HG02970 (cell line): Measurements from ENCODE around the gene MPDZ.

Experiments used
- ATAC-seq: cut with Tn5 transposase; IDR thresholded peaks from one replicate; pipeline ENCODE4 v1.9.1; 2021; ENCODE audit warnings: mild to moderate bottlenecking, moderate library complexity, moderate number of reproducible peaks; ENCODE audit not compliant: unreplicated experiment, low FRiP score

The MPDZ gene

GRCh38 chr9:13186091-13186490 lies 93.4 kb downstream of the MPDZ start:
- ATAC-seq = no peak

- no peak for ATAC-seq
These were observed 97.8 kb downstream of the MPDZ start for GRCh38 chr9:13181652-13182051.

GRCh38 chr9:13179257-13179656 lies 100.2 kb downstream of the MPDZ start:
- ATAC-seq = no peak

GRCh38 chr9:13175732-13176131 lies 103.8 kb downstream of the MPDZ start:
- no peak for ATAC-seq

GRCh38 chr9:13174906-13175639 lies 104.4 kb downstream of the MPDZ start:
- no peak for ATAC-seq

GRCh38 chr9:13173553-13173952 lies 105.9 kb downstream of the MPDZ start:
- ATAC-seq = no peak

GRCh38 chr9:13171261-13171660 lies 108.2 kb downstream of the MPDZ start:
- ATAC-seq = no peak

- no peak for ATAC-seq
These were observed 112.5 kb downstream of the MPDZ start for GRCh38 chr9:13166996-13167395.

- ATAC-seq = no peak
These were observed 113.5 kb downstream of the MPDZ start for GRCh38 chr9:13165956-13166355.

- ATAC-seq = no peak
These were observed 114.1 kb downstream of the MPDZ start for GRCh38 chr9:13165236-13165945.

GRCh38 chr9:13163946-13164345 lies 115.5 kb downstream of the MPDZ start:
- no peak for ATAC-seq

GRCh38 chr9:13163287-13163686 lies 116.2 kb downstream of the MPDZ start:
- no peak for ATAC-seq

- no peak for ATAC-seq
These were observed 119.4 kb downstream of the MPDZ start for GRCh38 chr9:13160051-13160450.

- ATAC-seq = no peak
These were observed 120.5 kb downstream of the MPDZ start for GRCh38 chr9:13158986-13159385.

- no peak for ATAC-seq
These were observed 128.0 kb downstream of the MPDZ start for GRCh38 chr9:13151489-13151888.

GRCh38 chr9:13149454-13149853 lies 130.0 kb downstream of the MPDZ start:
- no peak for ATAC-seq

GRCh38 chr9:13146840-13147239 lies 132.7 kb downstream of the MPDZ start:
- no peak for ATAC-seq

- ATAC-seq = no peak
These were observed 134.2 kb downstream of the MPDZ start for GRCh38 chr9:13145340-13145739.

GRCh38 chr9:13144166-13144775 lies 135.2 kb downstream of the MPDZ start:
- ATAC-seq = no peak

GRCh38 chr9:13143281-13143680 lies 136.2 kb downstream of the MPDZ start:
- ATAC-seq = no peak

- no peak for ATAC-seq
These were observed 136.7 kb downstream of the MPDZ start for GRCh38 chr9:13142776-13143175.

GRCh38 chr9:13141629-13142028 lies 137.9 kb downstream of the MPDZ start:
- ATAC-seq = no peak
